Testis (tissue), 3 donors: ENCODE results near the gene SLC16A2. TPM values are rescaled to one million over a fixed set of nuclear protein-coding genes. Genes with fewer than 3 reads are reported as not detected.

Experiments
- DNase-seq: peaks from one replicate; pipeline ENCODE4 v3.0.0-alpha.2; 2019
- H3K27ac ChIP-seq, 2 donors: fragments of 200-600 bp; sonication (generic); one replicate each; pipeline ENCODE4 v1.5.1; 2019
- H3K27me3 ChIP-seq: fragments of 200-600 bp; sonication (generic); one replicate; pipeline ENCODE4 v1.5.1; 2019
- H3K36me3 ChIP-seq: fragments of 200-600 bp; sonication (generic); one replicate; pipeline ENCODE4 v1.5.1; 2017; ENCODE audit warnings: low read depth; ENCODE audit errors: missing control alignments
- H3K4me1 ChIP-seq: fragments of 200-600 bp; sonication (generic); one replicate; pipeline ENCODE4 v1.5.1; 2019
- H3K4me3 ChIP-seq, 2 donors: fragments of 200-600 bp; sonication (generic); one replicate each; pipeline ENCODE4 v1.5.1; 2017 to 2019
- H3K9me3 ChIP-seq: fragments of 200-600 bp; sonication (generic); one replicate; pipeline ENCODE4 v1.5.1; 2017
- POLR2A ChIP-seq: fragments of 450-650 bp; IDR thresholded peaks from one replicate; pipeline ENCODE4 v1.6.1; 2017; ENCODE audit warnings: antibody characterized with exemption, mild to moderate bottlenecking, moderate library complexity
- WGBS, 2 donors: methylation state at CpG; one replicate each; pipeline ENCODE4 v1.1.5; 2018; 5-methylcytosine and 5-hydroxymethylcytosine counted together
- intact Hi-C: fragments of 100-400 bp; cut with DNase I; formaldehyde crosslinking; loops from one replicate; pipeline ENCODE4 v1.15.1; 2023; ENCODE audit warnings: low total_unique reads
- polyA plus RNA-seq: library from polyadenylated mRNA; stranded (reverse); fragments of 350-450 nt; fragmentation: Illumina TruSeq; extraction: RNeasy Lipid Tissue Mini Kit (QIAGEN cat#74804); gene quantifications from one replicate; pipeline ENCODE4 v1.2.3, GENCODE V29; 2014; ENCODE audit warnings: low read depth, low replicate concordance; ENCODE audit not compliant: insufficient read depth
- total RNA-seq, 2 donors: library from RNA; depleted of rRNA; stranded (reverse); fragments of >200 nt; gene quantifications; one replicate each; pipeline ENCODE4 v1.2.3, GENCODE V29; 2016
- TF ChIP-seq, protein P1 (sequence below), 3 experiments: fragments of 450-650 bp in 2 of 3; fragments of 200-600 bp in 1 of 3; sonication (generic) in 1 of 3; IDR thresholded peaks; one replicate each; pipeline ENCODE4 v1.5.1; 2016 to 2019; ENCODE audit warnings: antibody characterized with exemption in 3 of 3, mild to moderate bottlenecking in 2 of 3, moderate library complexity in 1 of 3

Gene SLC16A2
- total and polyA plus RNA-seq, 3 donors from 2014 or later, result 2.6 to 6.7 (median 3.2) TPM

DNA sequence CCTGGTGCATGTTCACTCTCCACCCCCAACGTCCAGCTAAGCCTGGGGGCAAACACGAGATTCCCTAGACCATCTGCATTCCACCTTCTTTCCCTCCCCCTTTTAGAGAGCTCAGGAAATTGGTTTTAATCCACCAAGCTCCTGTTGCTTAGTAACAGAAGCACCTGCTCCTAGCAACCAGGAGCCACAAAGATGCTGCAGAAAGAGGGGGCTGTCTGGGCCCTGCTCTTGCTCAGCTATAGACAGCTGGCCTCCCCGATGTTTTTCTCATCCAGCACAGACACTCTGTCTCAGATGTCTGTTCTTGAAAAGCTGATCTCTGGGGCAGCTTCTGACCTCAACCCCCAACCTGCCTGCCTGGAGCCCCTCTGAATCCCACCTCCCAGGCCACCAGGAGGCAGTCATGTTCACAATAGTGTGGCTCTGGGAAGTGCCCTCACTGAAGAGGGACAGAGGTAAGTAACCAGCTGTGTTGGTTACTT is 71.5 kb downstream of the SLC16A2 start:
- H3K36me3 ChIP-seq, result no peaks in the 10 kb centered on the region
- intact Hi-C loops, result no loop called here
- H3K27me3 ChIP-seq, result no peaks in the 10 kb centered on the region
- 75 to 92% methylated on average over 2 to 3 of the region's 3 CpGs for WGBS, 2 donors
- no peak overlapping the region for H3K27ac ChIP-seq
- TF ChIP-seq POLR2A, result no peak
- TF ChIP-seq, protein P1, sequence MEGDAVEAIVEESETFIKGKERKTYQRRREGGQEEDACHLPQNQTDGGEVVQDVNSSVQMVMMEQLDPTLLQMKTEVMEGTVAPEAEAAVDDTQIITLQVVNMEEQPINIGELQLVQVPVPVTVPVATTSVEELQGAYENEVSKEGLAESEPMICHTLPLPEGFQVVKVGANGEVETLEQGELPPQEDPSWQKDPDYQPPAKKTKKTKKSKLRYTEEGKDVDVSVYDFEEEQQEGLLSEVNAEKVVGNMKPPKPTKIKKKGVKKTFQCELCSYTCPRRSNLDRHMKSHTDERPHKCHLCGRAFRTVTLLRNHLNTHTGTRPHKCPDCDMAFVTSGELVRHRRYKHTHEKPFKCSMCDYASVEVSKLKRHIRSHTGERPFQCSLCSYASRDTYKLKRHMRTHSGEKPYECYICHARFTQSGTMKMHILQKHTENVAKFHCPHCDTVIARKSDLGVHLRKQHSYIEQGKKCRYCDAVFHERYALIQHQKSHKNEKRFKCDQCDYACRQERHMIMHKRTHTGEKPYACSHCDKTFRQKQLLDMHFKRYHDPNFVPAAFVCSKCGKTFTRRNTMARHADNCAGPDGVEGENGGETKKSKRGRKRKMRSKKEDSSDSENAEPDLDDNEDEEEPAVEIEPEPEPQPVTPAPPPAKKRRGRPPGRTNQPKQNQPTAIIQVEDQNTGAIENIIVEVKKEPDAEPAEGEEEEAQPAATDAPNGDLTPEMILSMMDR (IDR thresholded peaks at IDR 0.05), result no peak
- H3K9me3 ChIP-seq, result no peaks in the 10 kb centered on the region
- no peak overlapping the region for H3K4me3 ChIP-seq
- H3K4me1 ChIP-seq, result no peaks in the 10 kb centered on the region
- DNase-seq, result no peak

DNA sequence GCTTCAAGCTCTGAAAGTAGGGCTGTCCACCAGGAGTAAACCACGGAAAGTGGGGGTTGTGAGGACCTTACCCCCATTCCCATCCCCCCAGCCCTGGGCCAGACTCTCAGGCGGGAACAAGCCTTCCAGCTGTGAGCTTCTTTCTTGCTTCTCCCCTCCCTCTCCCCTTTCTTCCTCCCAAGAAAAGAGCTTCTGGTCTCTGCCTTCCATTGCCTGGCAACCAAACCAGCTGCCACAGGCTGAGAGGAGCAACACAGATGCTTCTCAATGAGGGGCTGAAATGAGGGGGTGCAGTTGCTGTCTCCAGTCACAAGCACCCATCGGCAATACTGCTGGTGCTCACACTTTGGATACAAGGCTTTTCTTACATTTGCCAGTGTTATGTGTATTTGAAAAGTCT is 72.5 kb downstream of the SLC16A2 start:
- H3K9me3 ChIP-seq, result no peaks in the 10 kb centered on the region
- no peak for DNase-seq
- H3K4me3 ChIP-seq, result no peak overlapping the region
- intact Hi-C loops, result no loop called here
- no peaks in the 10 kb centered on the region for H3K27me3 ChIP-seq
- TF ChIP-seq, protein P1 (IDR thresholded peaks at IDR 0.05), result no peak
- no peak for TF ChIP-seq POLR2A
- H3K36me3 ChIP-seq, result no peaks in the 10 kb centered on the region
- no peak overlapping the region for H3K27ac ChIP-seq
- H3K4me1 ChIP-seq, result no peaks in the 10 kb centered on the region
- WGBS, 2 donors, result 71 to 74% methylated on average over 2 to 3 of the region's 3 CpGs

DNA sequence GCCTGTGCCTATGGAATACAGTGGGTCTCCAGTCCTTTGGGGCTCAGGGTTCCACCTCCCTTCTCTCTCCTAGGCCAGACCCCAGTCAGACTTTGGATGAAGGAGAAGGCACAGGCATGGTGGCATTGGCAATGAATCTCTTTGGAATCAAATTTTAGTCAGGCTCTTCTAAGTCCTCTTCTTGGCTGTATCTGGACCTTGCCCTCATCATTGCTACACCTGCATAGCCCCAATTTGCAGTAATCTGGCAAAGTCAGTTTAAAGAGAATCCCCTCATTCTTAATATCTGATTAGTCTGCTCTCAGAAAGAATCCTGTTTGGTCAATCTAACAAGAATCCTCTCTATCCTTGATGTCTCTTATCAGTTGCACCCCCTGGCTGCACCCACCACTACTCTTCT is 77.6 kb downstream of the SLC16A2 start:
- H3K36me3 ChIP-seq, result no peaks in the 10 kb centered on the region
- H3K27me3 ChIP-seq, result no peaks in the 10 kb centered on the region
- TF ChIP-seq, protein P1 (IDR thresholded peaks at IDR 0.05), result no peak
- TF ChIP-seq POLR2A, result no peak
- intact Hi-C loops, result no loop called here
- no peaks in the 10 kb centered on the region for H3K9me3 ChIP-seq
- no peak overlapping the region for H3K27ac ChIP-seq
- no peak overlapping the region for H3K4me3 ChIP-seq
- DNase-seq, result no peak
- no peaks in the 10 kb centered on the region for H3K4me1 ChIP-seq

GRCh38 chrX:74500067-74500466 is 78.8 kb downstream of the SLC16A2 start:
- no peak for DNase-seq
- no peak for TF ChIP-seq POLR2A
- TF ChIP-seq, protein P1 (IDR thresholded peaks at IDR 0.05), result no peak
- no peaks in the 10 kb centered on the region for H3K9me3 ChIP-seq

GRCh38 chrX:74500555-74500954 is 79.3 kb downstream of the SLC16A2 start:
- Histone ChIP-seq H3K4me3 (no peak overlapping the region), H3K36me3 (no peaks in the 10 kb centered on the region), H3K27me3 (no peaks in the 10 kb centered on the region), H3K4me1 (no peaks in the 10 kb centered on the region), H3K9me3 (no peaks in the 10 kb centered on the region), H3K27ac (no peak overlapping the region)
- whole genome bisulfite sequencing, 2 donors, result 85 to 89% methylated on average over 4 of the region's 4 CpGs
- DNase-seq, result no peak
- TF ChIP-seq, protein P1 (IDR thresholded peaks at IDR 0.05), result no peak
- no peak for TF ChIP-seq POLR2A
- intact Hi-C loops, result no loop called here

More at GRCh38 chrX:74500067-74500466, 78.8 kb downstream of the SLC16A2 start:
- H3K27me3 ChIP-seq, result no peaks in the 10 kb centered on the region
- intact Hi-C loops, result no loop called here
- no peak overlapping the region for H3K4me3 ChIP-seq
- no peak overlapping the region for H3K27ac ChIP-seq
- no peaks in the 10 kb centered on the region for H3K4me1 ChIP-seq
- H3K36me3 ChIP-seq, result no peaks in the 10 kb centered on the region
- 84 to 85% methylated on average over 2 of the region's 2 CpGs for WGBS, 2 donors
